NCI-H69 (cell line): ENCODE measurements around the gene ANKS1A.
"Not testable (repeated sequence)": the region's sequence is repeated elsewhere in the genome, so short reads cannot be mapped to it uniquely, and the experiment has no call there.

Experiments
- DNase-seq: peaks from one replicate; lab custom pipeline; 2025; lab: John Stamatoyannopoulos, UW

The ANKS1A gene

GRCh38 chr6:35086282-35086632 lies 197.2 kb downstream of the ANKS1A start:
- DNase-seq, result no peak

- DNase-seq, result no peak
Observed at GRCh38 chr6:35086636-35087360, 197.7 kb downstream of the ANKS1A start.

GRCh38 chr6:35087361-35088280 lies 198.6 kb downstream of the ANKS1A start:
- no peak for DNase-seq

DNA sequence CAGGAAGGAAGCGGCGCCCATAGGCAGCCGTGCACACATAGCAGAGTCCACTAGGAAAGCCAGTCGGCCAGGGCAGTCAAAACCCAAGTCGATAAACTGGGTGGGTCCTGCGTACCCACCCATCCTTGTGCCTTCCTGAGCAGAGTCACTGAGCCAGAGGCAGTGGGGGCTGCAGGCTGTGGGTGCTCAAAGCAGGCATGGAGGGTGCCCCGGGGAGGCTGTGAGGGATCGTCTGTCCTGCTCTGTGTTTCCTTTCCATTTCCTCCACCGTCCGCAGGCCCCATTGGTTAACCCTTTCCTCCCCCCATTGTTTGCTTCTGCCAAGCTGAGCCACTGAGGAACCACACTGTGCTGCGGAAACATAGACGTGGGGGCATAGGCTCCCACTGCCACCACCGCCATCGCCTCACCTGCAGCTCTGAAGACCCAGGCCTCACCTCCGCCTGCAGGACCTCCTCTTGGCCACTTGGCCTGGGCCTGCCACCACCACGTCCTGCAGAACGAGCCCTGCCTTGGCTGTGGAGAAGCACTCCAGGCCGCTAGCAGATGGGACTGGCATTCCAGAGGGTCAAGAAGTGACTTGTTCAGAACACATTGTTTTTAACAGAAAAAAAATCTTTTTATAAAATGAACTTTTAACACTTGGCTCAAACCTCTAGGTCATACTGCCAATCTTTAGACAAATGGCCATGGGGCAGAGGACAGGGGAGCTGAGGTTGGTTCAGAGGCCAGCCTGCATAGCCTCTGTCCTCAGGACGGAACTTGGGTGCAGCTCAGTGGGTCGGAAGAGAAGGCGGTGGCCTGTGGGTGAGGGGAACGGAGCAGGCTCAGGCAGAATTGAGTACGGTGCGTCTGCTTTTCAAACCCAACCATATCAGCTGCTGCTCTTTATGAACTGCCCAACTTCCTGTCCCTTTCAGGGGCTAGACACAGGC lies 199.5 kb downstream of the ANKS1A start:
- no peak for DNase-seq

- no peak for DNase-seq
Observed at GRCh38 chr6:35089216-35089934, 200.3 kb downstream of the ANKS1A start.

GRCh38 chr6:35089935-35090505 lies 201.0 kb downstream of the ANKS1A start:
- DNase-seq, result no peak

- no peak for DNase-seq
Observed at GRCh38 chr6:35090734-35091133, 201.7 kb downstream of the ANKS1A start.

- DNase-seq, result no peak
Observed at GRCh38 chr6:35091346-35092083, 202.5 kb downstream of the ANKS1A start.

DNA sequence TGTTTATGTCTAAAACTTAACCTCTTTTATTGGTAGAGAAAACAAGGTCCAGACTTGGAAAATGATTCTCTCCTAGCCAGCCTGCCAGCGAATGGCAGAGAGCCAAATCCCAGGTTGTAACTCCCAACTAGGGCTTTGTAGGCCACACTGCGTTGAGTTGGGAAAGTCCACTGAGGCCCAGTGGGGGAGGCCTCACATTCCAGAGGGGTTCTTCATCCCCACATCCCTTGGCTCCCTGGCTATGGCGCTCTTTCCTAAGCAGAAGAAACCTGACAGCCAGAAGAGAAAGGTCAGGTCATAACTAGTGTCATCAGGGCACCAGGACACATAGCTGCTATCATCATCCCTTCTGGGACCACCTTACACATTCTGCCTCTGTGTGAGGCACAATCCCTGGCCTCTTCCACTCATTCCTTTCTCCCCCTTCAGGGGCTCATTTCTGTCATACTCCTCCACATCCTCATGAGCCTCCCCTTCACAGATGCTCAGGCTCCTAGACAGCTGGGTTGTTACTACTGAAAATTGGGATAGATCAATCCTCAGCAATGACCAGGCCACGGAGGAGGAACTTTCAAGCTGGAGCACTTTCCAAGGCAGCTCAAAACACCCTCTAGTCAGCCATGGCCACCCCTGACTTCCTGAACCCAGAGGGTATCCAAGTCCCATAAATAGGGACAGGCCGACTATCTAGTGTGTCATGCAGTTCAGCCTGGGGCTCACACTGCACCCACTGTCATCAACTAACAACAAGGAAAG lies 203.5 kb downstream of the ANKS1A start:
- DNase-seq, result peak; percentile 45

DNA sequence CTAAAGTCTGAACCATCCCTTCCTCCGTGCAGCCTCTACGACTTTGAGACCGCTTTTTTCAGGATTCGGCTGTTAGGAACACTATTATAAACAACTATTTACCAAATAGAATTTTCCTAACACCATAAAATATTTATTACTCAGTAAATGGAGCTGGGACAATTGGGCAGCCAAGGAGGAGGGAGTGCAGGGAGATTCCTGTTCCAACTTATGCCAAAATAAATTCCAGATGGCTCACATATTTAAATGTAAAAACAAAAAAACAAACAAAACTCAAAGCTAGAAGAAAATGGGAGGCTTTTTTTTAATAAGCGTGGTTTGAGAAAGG lies 204.0 kb downstream of the ANKS1A start:
- DNase-seq, result no peak

GRCh38 chr6:35093783-35094182 lies 204.7 kb downstream of the ANKS1A start:
- DNase-seq, result no peak

- DNase-seq, result no peak
Observed at GRCh38 chr6:35094183-35094582, 205.1 kb downstream of the ANKS1A start.

GRCh38 chr6:35096129-35096862 lies 207.2 kb downstream of the ANKS1A start:
- DNase-seq, result peak; percentile 91

DNA sequence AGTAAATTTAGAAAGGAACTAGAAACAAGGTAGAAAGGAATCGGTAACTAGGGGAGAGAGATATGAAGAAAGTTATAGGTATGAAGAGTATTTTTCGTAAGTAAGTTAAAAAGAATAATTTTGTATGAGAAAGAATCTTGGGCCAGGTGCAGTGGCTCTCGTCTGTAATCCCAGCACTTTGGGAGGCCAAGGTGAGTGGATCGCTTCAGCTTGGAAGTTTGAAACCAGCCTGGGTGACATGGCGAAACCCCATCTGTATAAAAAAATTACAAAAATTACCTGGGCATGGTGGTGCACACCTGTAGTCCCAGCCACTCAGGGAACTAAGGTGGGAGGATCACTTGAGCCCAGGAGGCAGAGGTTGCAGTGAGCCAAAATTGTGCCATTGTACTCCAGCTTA lies 210.1 kb downstream of the ANKS1A start:
- DNase-seq, result no peak

GRCh38 chr6:35105078-35105477 lies 216.0 kb downstream of the ANKS1A start:
- DNase-seq, result no peak

- DNase-seq, result peak; percentile 67
Observed at GRCh38 chr6:35106061-35106460, 217.0 kb downstream of the ANKS1A start.

DNA sequence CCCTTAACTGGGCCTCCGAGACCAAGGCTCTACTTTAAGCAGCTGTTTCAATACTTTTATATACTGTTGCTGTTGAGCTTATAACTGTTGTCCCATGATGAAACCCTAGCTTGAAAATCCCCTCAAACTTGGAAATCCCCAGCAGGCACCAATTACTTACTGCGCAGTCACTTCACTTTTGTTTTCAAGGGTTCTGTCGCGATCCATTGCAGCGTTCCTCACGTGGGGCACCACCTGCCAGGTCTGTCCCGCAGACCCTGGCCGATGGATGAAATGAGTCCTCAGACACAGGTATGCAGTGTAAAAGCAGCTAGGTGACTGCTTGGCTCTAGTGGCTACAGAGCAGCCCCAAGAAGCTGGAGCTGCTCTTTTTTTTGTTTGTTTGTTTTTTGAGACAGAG lies 218.2 kb downstream of the ANKS1A start:
- DNase-seq, result not testable (repeated sequence)

- DNase-seq, result peak; percentile 74
Observed at GRCh38 chr6:35107761-35108160, 218.7 kb downstream of the ANKS1A start.

GRCh38 chr6:35108309-35108885 lies 219.3 kb downstream of the ANKS1A start:
- DNase-seq, result no peak
